BLaER1 treated with 17β-estradiol and CSF1 and Interleukin-3, amounts not matched to agents 10 nM and 100 nM (cell line): ENCODE data around the gene MBOAT2.
"Not testable (repeated sequence)": the region's sequence is repeated elsewhere in the genome, so short reads cannot be mapped to it uniquely, and the experiment has no call there.

Source experiments
- H3K27ac ChIP-seq, 11 experiments: shearing (Covaris generic); formaldehyde crosslinking; 2 replicates each; pipeline ENCODE4 v1.8.1; 2022
- H3K27me3 ChIP-seq, 11 experiments: shearing (Covaris generic); formaldehyde crosslinking; 2 replicates each; pipeline ENCODE4 v1.8.1; 2022
- H3K36me3 ChIP-seq, 11 experiments: shearing (Covaris generic); formaldehyde crosslinking; 2 replicates each; pipeline ENCODE4 v1.8.1; 2022
- H3K4me1 ChIP-seq, 10 experiments: shearing (Covaris generic); formaldehyde crosslinking; 2 replicates each; pipeline ENCODE4 v1.8.1; 2022
- H3K4me2 ChIP-seq, 11 experiments: shearing (Covaris generic); formaldehyde crosslinking; 2 replicates each; pipeline ENCODE4 v1.8.1; 2022
- H3K4me3 ChIP-seq, 10 experiments: shearing (Covaris generic); formaldehyde crosslinking; 2 replicates each; pipeline ENCODE4 v1.8.1; 2022
- H3K9ac ChIP-seq, 11 experiments: shearing (Covaris generic); formaldehyde crosslinking; 2 replicates each; pipeline ENCODE4 v1.8.1; 2022
- H3K9me3 ChIP-seq, 11 experiments: shearing (Covaris generic); formaldehyde crosslinking; replicated peaks in 1 of 11; 2 replicates each; pipeline ENCODE4 v1.8.1; 2022
- H4K20me1 ChIP-seq, 11 experiments: shearing (Covaris generic); formaldehyde crosslinking; 2 replicates each; pipeline ENCODE4 v1.8.1; 2022
- Cebpa-rat ChIP-seq, 11 experiments: shearing (Covaris generic); IDR thresholded peaks; 2 replicates each; pipeline ENCODE4 v1.8.1; 2022

The MBOAT2 gene

DNA sequence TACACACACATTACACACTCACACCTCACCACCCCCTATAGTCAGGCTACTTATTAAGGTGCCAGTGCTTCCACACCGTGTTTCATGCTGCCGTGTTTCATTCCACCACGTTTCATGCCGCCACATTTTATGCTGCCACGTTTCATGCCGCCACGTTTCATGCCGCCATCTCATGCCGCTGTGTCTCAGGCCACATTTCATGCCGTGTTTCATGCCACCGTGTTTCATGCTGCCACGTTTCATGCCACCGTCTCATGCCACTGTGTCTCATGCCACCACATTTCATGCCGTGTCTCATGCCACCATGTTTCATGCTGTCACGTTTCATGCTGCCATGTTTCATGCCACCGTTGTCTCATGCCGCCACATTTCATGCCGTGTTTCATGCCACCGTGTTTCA is 65.1 kb downstream of the MBOAT2 start:
- peaks cover 0 to 9% (median 7%) of the 10 kb centered on the region in 10 experiments; a peak in 9 of 20 replicates for H3K4me1 ChIP-seq
- TF ChIP-seq Cebpa-rat (IDR thresholded peaks at IDR 0.05) = no peak
- H4K20me1 ChIP-seq = no peaks in the 10 kb centered on the region
- H3K36me3 ChIP-seq = peaks cover 0 to 30% (median 17%) of the 10 kb centered on the region in 11 experiments; a peak in 17 of 22 replicates
- no peak overlapping the region for H3K9ac ChIP-seq
- no peak overlapping the region for H3K4me3 ChIP-seq
- no peak overlapping the region for H3K27ac ChIP-seq
- no peak overlapping the region for H3K4me2 ChIP-seq
- H3K27me3 ChIP-seq = no peaks in the 10 kb centered on the region
- H3K9me3 ChIP-seq = peaks cover 0 to 6% (median 0%) of the 10 kb centered on the region in 11 experiments; a peak in 2 of 22 replicates

DNA sequence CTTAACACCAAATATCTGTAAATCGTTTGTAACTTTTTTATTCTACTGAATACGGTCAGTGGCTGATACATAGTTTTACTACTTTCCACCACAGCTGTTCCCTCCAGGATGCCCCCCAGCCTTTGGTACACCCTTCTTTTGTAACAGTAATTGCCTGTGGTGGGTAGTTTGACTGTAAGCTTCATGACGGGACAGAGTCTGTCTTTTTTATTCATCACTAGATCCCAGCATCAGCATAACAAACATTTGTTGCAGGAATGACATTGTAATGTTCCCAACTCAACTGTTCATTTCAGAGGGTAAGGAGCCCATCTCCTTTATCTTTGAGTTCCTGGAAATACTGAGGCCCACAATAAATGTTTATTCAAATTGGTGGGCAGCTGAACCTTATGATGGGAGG is 67.5 kb downstream of the MBOAT2 start:
- Histone ChIP-seq H3K9me3 (peaks cover 0 to 7% (median 0%) of the 10 kb centered on the region in 11 experiments; a peak in 2 of 22 replicates), H3K9ac (no peak overlapping the region), H3K4me2 (no peak overlapping the region), H4K20me1 (no peaks in the 10 kb centered on the region), H3K36me3 (peaks cover 0 to 30% (median 17%) of the 10 kb centered on the region in 11 experiments; a peak in 17 of 22 replicates), H3K27ac (no peak overlapping the region), H3K27me3 (no peaks in the 10 kb centered on the region), H3K4me1 (peaks cover 0 to 9% (median 7%) of the 10 kb centered on the region in 10 experiments; a peak in 9 of 20 replicates), H3K4me3 (no peak overlapping the region)
- no peak for TF ChIP-seq Cebpa-rat (IDR thresholded peaks at IDR 0.05)

DNA sequence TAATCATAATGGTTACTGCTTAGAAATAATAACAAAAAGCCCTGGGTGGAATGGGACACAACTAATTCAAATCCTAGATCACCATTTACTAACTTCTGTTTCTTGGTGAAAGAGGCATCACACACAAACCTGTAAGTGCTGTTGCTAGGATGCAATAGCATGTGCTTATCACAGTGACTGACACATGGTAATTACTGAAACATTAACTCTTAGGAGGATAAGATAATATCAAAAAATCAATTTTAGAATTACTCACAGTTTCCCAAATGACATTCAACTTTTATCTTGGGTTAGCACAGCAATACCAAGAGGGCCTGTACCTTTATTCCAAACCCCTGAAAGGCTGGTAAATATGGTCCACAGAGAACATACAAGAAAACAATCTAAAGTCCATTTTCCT is 69.1 kb downstream of the MBOAT2 start:
- no peak overlapping the region for H3K4me2 ChIP-seq
- no peak overlapping the region for H3K4me3 ChIP-seq
- H3K9me3 ChIP-seq = peaks cover 0 to 7% (median 0%) of the 10 kb centered on the region in 11 experiments; a peak in 2 of 22 replicates
- H3K27me3 ChIP-seq = no peaks in the 10 kb centered on the region
- no peaks in the 10 kb centered on the region for H4K20me1 ChIP-seq
- TF ChIP-seq Cebpa-rat (IDR thresholded peaks at IDR 0.05) = no peak
- no peak overlapping the region for H3K27ac ChIP-seq
- peaks cover 0 to 27% (median 15%) of the 10 kb centered on the region in 11 experiments; a peak in 17 of 22 replicates for H3K36me3 ChIP-seq
- H3K4me1 ChIP-seq = no peaks in the 10 kb centered on the region
- no peak overlapping the region for H3K9ac ChIP-seq

DNA sequence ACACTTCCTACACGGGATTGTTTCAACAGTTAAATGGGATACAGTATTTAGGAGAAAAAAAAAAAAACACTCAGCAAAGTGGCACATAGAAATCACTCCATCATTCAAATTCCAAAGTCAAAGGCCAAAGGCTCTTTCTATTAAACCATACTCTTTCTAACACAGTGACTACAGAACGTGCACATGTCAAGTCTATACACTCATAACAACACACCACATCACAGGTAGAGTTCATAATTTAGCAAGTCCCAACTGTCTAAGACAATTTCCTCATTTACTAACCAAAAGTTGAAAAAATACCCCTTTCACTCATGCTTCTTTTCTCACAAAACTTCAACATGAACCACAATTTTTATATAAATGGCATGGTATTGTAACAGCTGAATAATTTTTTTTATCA is 70.8 kb downstream of the MBOAT2 start:
- Histone ChIP-seq H3K36me3 (peaks cover 0 to 15% (median 2%) of the 10 kb centered on the region in 11 experiments; a peak in 4 of 22 replicates), H3K4me3 (no peak overlapping the region), H3K27me3 (no peaks in the 10 kb centered on the region), H4K20me1 (no peaks in the 10 kb centered on the region), H3K9me3 (peaks cover 0 to 7% (median 0%) of the 10 kb centered on the region in 11 experiments; a peak in 1 of 22 replicates), H3K27ac (no peak overlapping the region), H3K4me1 (no peaks in the 10 kb centered on the region), H3K9ac (no peak overlapping the region), H3K4me2 (no peak overlapping the region)
- TF ChIP-seq Cebpa-rat (IDR thresholded peaks at IDR 0.05) = no peak

DNA sequence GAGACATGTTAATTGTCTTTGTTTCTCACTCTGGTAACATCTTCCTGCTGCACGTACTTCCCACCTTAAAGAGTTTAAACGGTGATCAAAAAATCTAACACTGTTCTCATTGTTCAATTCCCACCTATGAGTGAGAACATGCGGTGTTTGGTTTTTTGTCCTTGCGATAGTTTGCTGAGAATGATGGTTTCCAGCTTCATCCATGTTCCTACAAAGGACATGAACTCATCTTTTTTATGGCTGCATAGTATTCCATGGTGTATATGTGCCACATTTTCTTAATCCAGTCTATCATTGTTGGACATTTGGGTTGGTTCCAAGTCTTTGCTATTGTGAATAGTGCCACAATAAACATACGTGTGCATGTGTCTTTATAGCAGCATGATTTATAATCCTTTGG is 73.3 kb downstream of the MBOAT2 start:
- H3K9me3 ChIP-seq, H3K4me2 ChIP-seq, H3K27me3 ChIP-seq, H3K27ac ChIP-seq, H3K9ac ChIP-seq, H4K20me1 ChIP-seq, H3K4me1 ChIP-seq, H3K4me3 ChIP-seq: not testable (repeated sequence)
- peaks cover 0 to 21% (median 0%) of the 10 kb centered on the region in 11 experiments; a peak in 5 of 22 replicates for H3K36me3 ChIP-seq

DNA sequence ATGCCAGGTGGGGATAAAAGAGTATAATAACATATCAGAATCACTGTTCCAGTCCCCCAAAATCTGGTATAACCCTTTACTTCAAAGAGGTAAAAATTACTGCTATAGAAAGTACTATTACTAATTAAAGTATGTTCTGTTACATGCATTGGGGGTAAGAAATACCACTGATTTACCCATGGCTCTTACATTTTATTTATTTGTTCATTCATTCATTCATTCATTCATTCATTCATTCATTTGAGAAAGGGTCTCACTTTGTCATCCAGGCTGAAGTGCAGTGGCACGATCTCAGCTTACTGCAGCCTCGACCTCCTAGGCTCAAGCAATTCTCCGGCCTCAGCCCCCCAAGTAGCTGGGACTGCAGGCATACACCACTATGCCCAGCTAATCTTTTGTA is 74.4 kb downstream of the MBOAT2 start:
- Histone ChIP-seq H3K4me2 (no peak overlapping the region), H3K4me3 (no peak overlapping the region), H3K9ac (no peak overlapping the region), H3K36me3 (peaks cover 0 to 12% (median 0%) of the 10 kb centered on the region in 11 experiments; a peak in 2 of 22 replicates), H3K4me1 (peaks cover 0 to 4% (median 0%) of the 10 kb centered on the region in 10 experiments; a peak in 3 of 20 replicates), H4K20me1 (no peaks in the 10 kb centered on the region), H3K27me3 (no peaks in the 10 kb centered on the region), H3K27ac (no peak overlapping the region), H3K9me3 (peaks cover 0 to 7% (median 0%) of the 10 kb centered on the region in 11 experiments; a peak in 1 of 22 replicates)
- no peak for TF ChIP-seq Cebpa-rat (IDR thresholded peaks at IDR 0.05)

DNA sequence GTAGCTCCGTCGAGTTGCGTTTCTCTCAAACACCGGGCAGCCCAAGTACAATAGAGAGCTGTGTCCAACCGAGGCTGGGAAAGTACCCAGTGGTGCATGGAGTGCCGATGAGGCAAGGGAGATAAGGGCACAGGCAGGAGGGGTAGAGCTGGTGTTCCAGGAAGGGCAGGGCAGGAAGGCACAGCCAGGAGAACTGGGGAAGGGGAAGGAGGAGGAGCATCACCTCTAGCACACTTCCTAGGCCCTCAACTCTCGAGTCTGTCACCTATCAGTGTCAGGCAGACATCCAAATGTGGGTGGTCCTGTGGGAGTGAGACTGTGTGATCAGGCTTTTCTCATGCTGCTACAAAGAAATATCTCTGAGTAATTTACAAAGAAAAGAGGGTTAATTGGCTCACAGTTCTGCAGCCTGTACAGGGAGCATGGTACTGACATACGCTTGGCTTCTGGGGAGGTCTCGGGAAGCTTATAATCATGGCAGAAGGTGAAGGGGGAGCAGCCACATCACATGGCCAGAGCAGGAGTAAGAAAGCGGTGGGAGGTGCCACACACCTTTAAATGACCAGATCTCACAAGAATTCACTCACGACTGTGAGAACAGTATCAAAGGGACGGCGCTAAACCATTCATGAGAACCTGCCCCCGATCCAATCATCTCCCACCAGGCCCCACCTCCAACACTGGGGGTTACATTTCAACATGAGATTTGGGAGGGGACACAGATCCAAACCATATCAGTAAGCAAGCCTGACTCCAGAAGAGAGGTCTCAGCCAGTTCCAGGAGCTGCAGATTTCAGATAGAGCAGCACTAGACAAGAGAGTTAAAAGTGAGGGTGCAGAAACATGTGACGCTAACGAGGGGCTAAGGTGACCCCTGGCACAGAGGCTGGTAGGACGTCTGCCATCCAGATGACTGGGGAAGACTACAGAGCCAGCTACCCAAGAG is 75.7 kb downstream of the MBOAT2 start:
- H3K9me3 ChIP-seq = peaks cover 0 to 7% (median 0%) of the 10 kb centered on the region in 11 experiments; a peak in 1 of 22 replicates
- H3K9ac ChIP-seq = no peak overlapping the region
- peaks cover 0 to 12% (median 0%) of the 10 kb centered on the region in 11 experiments; a peak in 1 of 22 replicates for H3K36me3 ChIP-seq
- H4K20me1 ChIP-seq = no peaks in the 10 kb centered on the region
- H3K27ac ChIP-seq = no peak overlapping the region
- TF ChIP-seq Cebpa-rat (IDR thresholded peaks at IDR 0.05) = no peak
- no peak overlapping the region for H3K4me2 ChIP-seq
- peaks cover 0 to 6% (median 0%) of the 10 kb centered on the region in 10 experiments; a peak in 3 of 20 replicates for H3K4me1 ChIP-seq
- no peak overlapping the region for H3K4me3 ChIP-seq
- no peaks in the 10 kb centered on the region for H3K27me3 ChIP-seq

DNA sequence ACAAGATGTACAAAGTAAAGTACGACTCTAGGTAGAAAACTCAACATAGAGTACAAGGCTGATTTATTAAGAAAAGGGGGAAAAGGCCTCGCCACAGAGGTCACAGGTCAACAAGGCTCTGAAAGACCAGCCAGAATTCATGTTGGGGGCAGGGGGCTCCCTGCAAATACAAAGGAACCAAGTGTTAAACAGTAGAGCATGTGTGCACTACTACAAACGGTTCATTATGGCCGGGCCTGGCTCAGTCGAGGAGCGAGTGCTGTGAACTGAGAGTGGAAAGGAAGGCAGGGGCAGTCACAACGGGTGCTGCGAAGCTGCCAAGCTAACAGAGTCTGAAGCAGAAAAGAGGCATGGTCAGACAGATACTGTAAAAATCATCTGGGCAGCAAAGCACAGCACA is 77.1 kb downstream of the MBOAT2 start:
- Histone ChIP-seq H4K20me1 (no peaks in the 10 kb centered on the region), H3K9me3 (peaks cover 0 to 2% (median 0%) of the 10 kb centered on the region in 11 experiments; a peak in 1 of 22 replicates), H3K4me1 (peaks cover 0 to 6% (median 0%) of the 10 kb centered on the region in 10 experiments; a peak in 3 of 20 replicates), H3K36me3 (peaks cover 0 to 12% (median 0%) of the 10 kb centered on the region in 11 experiments; a peak in 1 of 22 replicates), H3K9ac (no peak overlapping the region), H3K27ac (no peak overlapping the region), H3K4me2 (no peak overlapping the region), H3K27me3 (no peaks in the 10 kb centered on the region), H3K4me3 (no peak overlapping the region)
- TF ChIP-seq Cebpa-rat (IDR thresholded peaks at IDR 0.05) = no peak

DNA sequence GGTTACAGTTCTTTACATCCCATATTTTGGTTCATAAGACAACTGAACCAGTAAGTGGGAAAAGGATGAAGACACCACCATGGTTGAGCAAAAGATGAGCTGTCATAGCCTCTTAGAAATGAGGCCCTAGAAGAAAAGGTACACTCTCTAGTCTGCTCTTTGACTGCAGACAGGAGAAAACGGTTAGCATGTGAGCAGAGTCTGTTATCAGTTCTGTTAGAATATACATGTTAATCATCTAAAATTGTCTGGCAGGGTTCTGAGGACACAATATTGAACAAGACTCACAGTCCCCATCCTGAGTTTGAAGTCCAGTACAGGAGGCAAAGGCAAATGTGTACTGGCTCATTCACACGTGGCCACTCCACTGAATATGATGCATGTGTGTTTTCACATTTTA is 78.1 kb downstream of the MBOAT2 start:
- no peak for TF ChIP-seq Cebpa-rat (IDR thresholded peaks at IDR 0.05)
- Histone ChIP-seq H3K27ac (no peak overlapping the region), H3K36me3 (peaks cover 0 to 12% (median 0%) of the 10 kb centered on the region in 11 experiments; a peak in 1 of 22 replicates), H3K27me3 (no peaks in the 10 kb centered on the region), H4K20me1 (no peaks in the 10 kb centered on the region), H3K4me2 (no peak overlapping the region), H3K9ac (no peak overlapping the region), H3K4me3 (no peak overlapping the region), H3K9me3 (no peaks in the 10 kb centered on the region; a peak in 1 of 22 replicates), H3K4me1 (peaks cover 0 to 6% (median 0%) of the 10 kb centered on the region in 10 experiments; a peak in 3 of 20 replicates)
